ENCODE results near the gene DSC1.
"Not testable (repeated sequence)": the region's sequence is repeated elsewhere in the genome, so short reads cannot be mapped to it uniquely, and the experiment has no call there.

DSC1 gene

GRCh38 chr18:31162825-31163435, at the start of gene DSC1:
TSS of gene DSC1 (minus strand) at chr18:31162856. CDS start at chr18:31162594, 262 bp downstream.
- DNase-seq: no peak

- no peak for DNase-seq
These were observed 48.4 kb upstream of the DSC1 start for GRCh38 chr18:31211047-31211446.

- no peak for DNase-seq
These were observed 46.4 kb upstream of the DSC1 start for GRCh38 chr18:31209041-31209440.

- no peak for DNase-seq
These were observed 44.7 kb upstream of the DSC1 start for GRCh38 chr18:31207391-31207790.

GRCh38 chr18:31206787-31207381, 44.2 kb upstream of the DSC1 start:
- DNase-seq: no peak

GRCh38 chr18:31206071-31206470, 43.4 kb upstream of the DSC1 start:
- no peak for DNase-seq

- no peak for DNase-seq
These were observed 42.6 kb upstream of the DSC1 start for GRCh38 chr18:31205273-31205672.

- DNase-seq: no peak
These were observed 42.2 kb upstream of the DSC1 start for GRCh38 chr18:31204833-31205232.

- no peak for DNase-seq
These were observed 41.5 kb upstream of the DSC1 start for GRCh38 chr18:31204166-31204565.

- DNase-seq: no peak
These were observed 41.1 kb upstream of the DSC1 start for GRCh38 chr18:31203794-31204148.

GRCh38 chr18:31203096-31203793, 40.6 kb upstream of the DSC1 start:
- DNase-seq: no peak

- DNase-seq: no peak
These were observed 36.6 kb upstream of the DSC1 start for GRCh38 chr18:31199190-31199769.

GRCh38 chr18:31197676-31198075, 35.0 kb upstream of the DSC1 start:
- DNase-seq: no peak

GRCh38 chr18:31195063-31195462, 32.4 kb upstream of the DSC1 start:
- no peak for DNase-seq

GRCh38 chr18:31192086-31192776, 29.6 kb upstream of the DSC1 start:
- DNase-seq: no peak

GRCh38 chr18:31190919-31191318, 28.3 kb upstream of the DSC1 start:
- DNase-seq: no peak

- DNase-seq: no peak
These were observed 27.1 kb upstream of the DSC1 start for GRCh38 chr18:31189757-31190156.

- DNase-seq: no peak
These were observed 22.7 kb upstream of the DSC1 start for GRCh38 chr18:31185186-31185950.

- DNase-seq: no peak
These were observed 20.6 kb upstream of the DSC1 start for GRCh38 chr18:31183302-31183701.

GRCh38 chr18:31177369-31177768, 14.7 kb upstream of the DSC1 start:
- DNase-seq: not testable (repeated sequence)

GRCh38 chr18:31176531-31176930, 13.9 kb upstream of the DSC1 start:
- no peak for DNase-seq

- DNase-seq: no peak
These were observed 8.6 kb upstream of the DSC1 start for GRCh38 chr18:31171144-31171839.
